ENCODE measurements around the gene CTSS.

GRCh38 chr1:150730130-150730721, 35.4 kb downstream of the CTSS start:
- TF ChIP-seq CTCF (conservative IDR thresholded peaks at IDR 0.05) (no peak), EZH2 (IDR thresholded peaks at IDR 0.05; ENCODE audit: low read depth) (no peak)

Data from PC-9 (cell line).